Measurements from ENCODE around the gene MCMBP. TPM values are rescaled to one million over a fixed set of nuclear protein-coding genes. Genes with fewer than 3 reads are reported as not detected.
"Not testable (repeated sequence)": the region's sequence is repeated elsewhere in the genome, so short reads cannot be mapped to it uniquely, and the experiment has no call there.

The MCMBP gene
- polyA plus RNA-seq, 1 donor (not counting 4 experiments of a cell fraction or from before 2014, with no cell fraction given) = 74.4 TPM

DNA sequence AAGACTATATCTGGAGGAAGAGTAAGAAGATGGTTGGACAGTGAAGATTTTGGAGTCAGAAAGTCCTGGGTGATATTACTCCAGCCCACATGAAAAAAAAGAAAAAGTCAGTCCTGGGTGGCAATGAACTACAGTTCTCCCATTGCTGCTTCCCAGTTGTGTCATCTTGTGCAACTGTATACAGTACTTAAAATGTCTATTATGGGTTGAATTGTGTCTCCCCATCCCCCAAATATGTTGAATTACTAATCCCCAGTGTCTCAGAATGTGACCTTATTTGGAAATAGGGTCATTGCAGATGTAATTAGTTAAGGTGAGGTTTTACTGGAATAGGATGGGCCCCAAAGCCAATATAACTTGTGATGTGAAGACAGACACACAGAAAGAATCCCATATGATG is 35.5 kb upstream of the MCMBP start:
- no peaks in the 10 kb centered on the region for H3K9me1 ChIP-seq (ENCODE audit: control insufficient read depth, extremely low read depth, insufficient read depth, low read length)
- H3K4me3 ChIP-seq (ENCODE audit: control insufficient read depth in 2 of 3, extremely low read depth in 1 of 3, insufficient read depth in 2 of 3, low read depth in 1 of 3, low read length in 3 of 3) = no peak overlapping the region
- dilution Hi-C loops (cut with MboI; ENCODE audit: extremely low pct_ligation_motif_present, low sequenced_read_pairs) = no loop called here
- H3K36me3 ChIP-seq (ENCODE audit: control insufficient read depth in 2 of 2, extremely low read depth in 1 of 2, insufficient read depth in 2 of 2, low read length in 2 of 2) = peaks cover 8 to 19% of the 10 kb centered on the region in 2 experiments
- no peaks in the 10 kb centered on the region for H3K9me3 ChIP-seq (ENCODE audit: control insufficient read depth, low read depth, low read length)
- FAIRE-seq (no peak), DNase-seq (ENCODE audit: low read depth, low spot score) (no peak)
- H3K9ac ChIP-seq (ENCODE audit: control insufficient read depth, extremely low read depth, insufficient read depth, low read length) = no peak overlapping the region
- H4K20me1 ChIP-seq (ENCODE audit: control insufficient read depth, extremely low read depth, insufficient read depth, low read length) = no peaks in the 10 kb centered on the region
- TF ChIP-seq EZH2 (IDR thresholded peaks at IDR 0.05; ENCODE audit: low read length) = no peak
- TF ChIP-seq, protein P1, sequence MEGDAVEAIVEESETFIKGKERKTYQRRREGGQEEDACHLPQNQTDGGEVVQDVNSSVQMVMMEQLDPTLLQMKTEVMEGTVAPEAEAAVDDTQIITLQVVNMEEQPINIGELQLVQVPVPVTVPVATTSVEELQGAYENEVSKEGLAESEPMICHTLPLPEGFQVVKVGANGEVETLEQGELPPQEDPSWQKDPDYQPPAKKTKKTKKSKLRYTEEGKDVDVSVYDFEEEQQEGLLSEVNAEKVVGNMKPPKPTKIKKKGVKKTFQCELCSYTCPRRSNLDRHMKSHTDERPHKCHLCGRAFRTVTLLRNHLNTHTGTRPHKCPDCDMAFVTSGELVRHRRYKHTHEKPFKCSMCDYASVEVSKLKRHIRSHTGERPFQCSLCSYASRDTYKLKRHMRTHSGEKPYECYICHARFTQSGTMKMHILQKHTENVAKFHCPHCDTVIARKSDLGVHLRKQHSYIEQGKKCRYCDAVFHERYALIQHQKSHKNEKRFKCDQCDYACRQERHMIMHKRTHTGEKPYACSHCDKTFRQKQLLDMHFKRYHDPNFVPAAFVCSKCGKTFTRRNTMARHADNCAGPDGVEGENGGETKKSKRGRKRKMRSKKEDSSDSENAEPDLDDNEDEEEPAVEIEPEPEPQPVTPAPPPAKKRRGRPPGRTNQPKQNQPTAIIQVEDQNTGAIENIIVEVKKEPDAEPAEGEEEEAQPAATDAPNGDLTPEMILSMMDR (optimal IDR thresholded peaks at IDR 0.05 in 1 of 3, IDR thresholded peaks at IDR 0.05 in 1 of 3, conservative IDR thresholded peaks at IDR 0.05 in 1 of 3; ENCODE audit: extremely low read depth in 1 of 3, insufficient read depth in 2 of 3, low read length in 3 of 3) = no peak
- no peak overlapping the region for H3K4me2 ChIP-seq (ENCODE audit: control insufficient read depth, extremely low read depth, insufficient read depth, low read depth, low read length)
- H3K27me3 ChIP-seq (ENCODE audit: control insufficient read depth, extremely low read depth, insufficient read depth, low read length) = no peaks in the 10 kb centered on the region
- H3K27ac ChIP-seq (ENCODE audit: control insufficient read depth, insufficient read depth, low read length) = no peak overlapping the region
- no peak overlapping the region for H2AFZ ChIP-seq (ENCODE audit: control insufficient read depth, low read length)
- H3K4me1 ChIP-seq (ENCODE audit: control insufficient read depth, extremely low read depth, insufficient read depth, low read length) = no peaks in the 10 kb centered on the region
- peaks cover 5% of the 10 kb centered on the region for H3K79me2 ChIP-seq (ENCODE audit: control insufficient read depth, insufficient read depth, low read length)

DNA sequence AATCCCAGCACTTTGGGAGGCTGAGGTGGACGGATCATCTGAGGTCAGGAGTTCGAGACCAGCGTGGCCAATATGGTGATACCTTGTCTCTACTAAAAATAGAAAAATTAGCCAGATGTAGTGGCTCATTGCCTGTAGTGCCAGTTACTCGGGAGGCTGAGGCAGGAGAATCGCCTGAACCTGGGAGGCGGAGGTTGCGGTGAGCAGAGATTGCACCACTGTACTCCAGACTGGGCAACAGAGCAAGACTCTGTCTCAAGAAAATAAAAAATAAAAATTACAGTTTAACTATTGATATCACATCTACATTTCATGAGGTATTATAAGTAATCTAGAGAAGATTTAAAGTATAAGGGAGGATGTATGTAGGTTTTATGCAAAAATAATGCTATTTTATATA is 35.1 kb upstream of the MCMBP start:
- H3K4me2 ChIP-seq (ENCODE audit: control insufficient read depth, extremely low read depth, insufficient read depth, low read depth, low read length); FAIRE-seq; H3K79me2 ChIP-seq (ENCODE audit: control insufficient read depth, insufficient read depth, low read length); H3K4me1 ChIP-seq (ENCODE audit: control insufficient read depth, extremely low read depth, insufficient read depth, low read length); H3K9ac ChIP-seq (ENCODE audit: control insufficient read depth, extremely low read depth, insufficient read depth, low read length); H3K9me3 ChIP-seq (ENCODE audit: control insufficient read depth, low read depth, low read length); H3K4me3 ChIP-seq (ENCODE audit: control insufficient read depth in 2 of 3, extremely low read depth in 1 of 3, insufficient read depth in 2 of 3, low read depth in 1 of 3, low read length in 3 of 3); H3K9me1 ChIP-seq (ENCODE audit: control insufficient read depth, extremely low read depth, insufficient read depth, low read length); dilution Hi-C loops (cut with MboI; ENCODE audit: extremely low pct_ligation_motif_present, low sequenced_read_pairs); DNase-seq (ENCODE audit: low read depth, low spot score); H3K27me3 ChIP-seq (ENCODE audit: control insufficient read depth, extremely low read depth, insufficient read depth, low read length); H3K27ac ChIP-seq (ENCODE audit: control insufficient read depth, insufficient read depth, low read length); H2AFZ ChIP-seq (ENCODE audit: control insufficient read depth, low read length); H4K20me1 ChIP-seq (ENCODE audit: control insufficient read depth, extremely low read depth, insufficient read depth, low read length): not testable (repeated sequence)
- peaks cover 7 to 19% of the 10 kb centered on the region in 2 experiments for H3K36me3 ChIP-seq (ENCODE audit: control insufficient read depth in 2 of 2, extremely low read depth in 1 of 2, insufficient read depth in 2 of 2, low read length in 2 of 2)

DNA sequence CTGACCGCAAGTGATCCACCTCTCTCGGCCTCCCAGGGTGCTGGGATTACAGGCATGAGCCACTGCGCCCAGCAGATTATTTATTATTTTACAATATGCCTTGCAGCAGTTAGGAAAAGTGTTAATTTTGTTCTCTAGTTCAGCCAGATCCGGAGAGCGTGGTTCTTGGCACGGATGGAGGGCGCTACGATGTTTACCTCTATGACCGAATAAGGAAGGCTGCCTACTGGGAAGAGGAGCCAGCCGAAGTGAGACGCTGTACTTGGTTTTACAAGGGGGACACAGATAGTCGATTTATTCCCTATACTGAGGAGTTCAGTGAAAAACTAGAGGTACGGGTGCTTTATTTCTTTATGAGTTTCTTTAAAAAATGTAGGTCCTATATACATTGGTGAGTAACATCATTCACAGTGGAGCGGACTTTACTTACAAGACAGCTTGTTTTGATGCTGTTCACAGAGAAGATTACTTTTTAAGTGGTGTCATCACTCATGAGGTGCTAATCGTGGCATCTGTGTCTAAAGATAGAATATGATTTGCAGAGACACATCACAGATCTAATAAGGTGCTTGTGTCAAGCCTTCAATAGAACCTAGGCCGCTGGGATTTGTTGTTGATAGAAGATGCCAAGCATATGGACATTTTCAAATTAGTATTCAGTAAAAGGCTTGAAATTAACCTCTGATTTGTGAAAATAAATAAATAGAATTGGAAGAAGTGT is 31.5 kb upstream of the MCMBP start:
- H4K20me1 ChIP-seq (ENCODE audit: control insufficient read depth, extremely low read depth, insufficient read depth, low read length) = no peaks in the 10 kb centered on the region
- DNase-seq (ENCODE audit: low read depth, low spot score) (no peak), FAIRE-seq (no peak)
- no peaks in the 10 kb centered on the region for H3K4me1 ChIP-seq (ENCODE audit: control insufficient read depth, extremely low read depth, insufficient read depth, low read length)
- H3K27ac ChIP-seq (ENCODE audit: control insufficient read depth, insufficient read depth, low read length) = no peak overlapping the region
- TF ChIP-seq, protein P1 (optimal IDR thresholded peaks at IDR 0.05 in 1 of 3, IDR thresholded peaks at IDR 0.05 in 1 of 3, conservative IDR thresholded peaks at IDR 0.05 in 1 of 3; ENCODE audit: extremely low read depth in 1 of 3, insufficient read depth in 2 of 3, low read length in 3 of 3) = no peak
- TF ChIP-seq EZH2 (IDR thresholded peaks at IDR 0.05; ENCODE audit: low read length) = no peak
- no peak overlapping the region for H3K4me2 ChIP-seq (ENCODE audit: control insufficient read depth, extremely low read depth, insufficient read depth, low read depth, low read length)
- peaks cover 37% of the 10 kb centered on the region for H3K79me2 ChIP-seq (ENCODE audit: control insufficient read depth, insufficient read depth, low read length)
- no peak overlapping the region for H3K9ac ChIP-seq (ENCODE audit: control insufficient read depth, extremely low read depth, insufficient read depth, low read length)
- no peaks in the 10 kb centered on the region for H3K9me1 ChIP-seq (ENCODE audit: control insufficient read depth, extremely low read depth, insufficient read depth, low read length)
- H3K9me3 ChIP-seq (ENCODE audit: control insufficient read depth, low read depth, low read length) = no peaks in the 10 kb centered on the region
- dilution Hi-C loops (cut with MboI; ENCODE audit: extremely low pct_ligation_motif_present, low sequenced_read_pairs) = no loop called here
- no peaks in the 10 kb centered on the region for H3K27me3 ChIP-seq (ENCODE audit: control insufficient read depth, extremely low read depth, insufficient read depth, low read length)
- peaks cover 12 to 14% of the 10 kb centered on the region in 2 experiments for H3K36me3 ChIP-seq (ENCODE audit: control insufficient read depth in 2 of 2, extremely low read depth in 1 of 2, insufficient read depth in 2 of 2, low read length in 2 of 2)
- H2AFZ ChIP-seq (ENCODE audit: control insufficient read depth, low read length) = no peak overlapping the region
- H3K4me3 ChIP-seq (ENCODE audit: control insufficient read depth in 2 of 3, extremely low read depth in 1 of 3, insufficient read depth in 2 of 3, low read depth in 1 of 3, low read length in 3 of 3) = no peak overlapping the region
